ENCODE results near the gene MYOF. TPM values are rescaled to one million over a fixed set of nuclear protein-coding genes. Genes with fewer than 3 reads are reported as not detected.

MYOF gene
- total and polyA plus RNA-seq, 10 of the 15 experiments (the other 5 are each of a cell fraction or from before 2014, with no cell fraction given): 0.02 to 0.59 (median 0.17) TPM

DNA sequence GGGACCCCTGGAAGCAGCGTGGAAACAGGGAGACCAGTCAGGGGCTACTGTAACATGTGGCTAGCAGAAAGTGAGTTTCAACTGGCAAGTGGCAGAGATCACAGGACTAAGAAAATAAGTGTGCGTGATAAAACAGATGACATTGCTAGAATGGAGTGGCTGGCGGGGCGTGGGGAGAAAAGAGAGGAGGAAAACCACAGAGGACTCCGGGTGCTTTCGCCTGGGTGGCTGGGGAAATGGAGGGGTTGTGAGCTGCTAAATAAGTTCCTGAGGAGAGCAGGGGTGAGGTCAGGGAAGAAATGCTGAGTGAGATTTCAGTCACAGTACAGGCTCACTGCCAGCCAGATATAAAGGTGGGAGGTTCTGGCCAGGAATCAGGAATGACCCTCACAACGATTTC is 166.9 kb downstream of the MYOF start:
- ChIA-PET SMC1A (ENCODE audit: uncharacterized antibody, unreplicated experiment) (no interaction called here), RAD21 (ENCODE audit: unreplicated experiment) (no interaction called here), POLR2A (no interaction called here), CTCF (no interaction called here)
- intact Hi-C loops (cut with micrococcal nuclease; ENCODE audit: unreplicated experiment): no loop called here
- H3K27me3 ChIP-seq (replicated peaks in 1 of 2; ENCODE audit: control insufficient read depth in 2 of 2, insufficient read depth in 2 of 2, low read length in 1 of 2): no peaks in the 10 kb centered on the region
- no peaks in the 10 kb centered on the region for H3K9me3 ChIP-seq (replicated peaks; ENCODE audit: control insufficient read depth, insufficient read depth, low read length)
- no peak overlapping the region; the same call in 1 of the 2 replicates for H3K4me2 ChIP-seq (ENCODE audit: control insufficient read depth, insufficient read depth)
- 28% methylated on average over 7 of the region's 7 CpGs for WGBS (ENCODE audit: insufficient coverage, insufficient replicate concordance, low lambda C conversion rate, missing lambda C conversion rate)
- BruUV-seq (replicated peaks): no TSS peak
- in situ Hi-C loops (cut with MboI): no loop called here
- H3K4me1 ChIP-seq (ENCODE audit: control insufficient read depth, insufficient read depth, low read length): peaks cover 27% of the 10 kb centered on the region
- H2AFZ ChIP-seq (ENCODE audit: control insufficient read depth, low read depth, low read length): no peak overlapping the region
- no peak overlapping the region for H3K9ac ChIP-seq (ENCODE audit: control insufficient read depth, insufficient read depth, low read length)
- ATAC-seq (no peak), FAIRE-seq (no peak), DNase-seq (ENCODE audit: low read depth, low spot score) (no peak)
- no peak overlapping the region for H3K4me3 ChIP-seq
- no peak overlapping the region for H3K27ac ChIP-seq (ENCODE audit: control insufficient read depth, insufficient read depth)
- no peaks in the 10 kb centered on the region for H3K79me2 ChIP-seq (ENCODE audit: control insufficient read depth, insufficient read depth, low read length)
- no peaks in the 10 kb centered on the region for H3K36me3 ChIP-seq (ENCODE audit: control insufficient read depth in 2 of 2, insufficient read depth in 2 of 2, low read length in 1 of 2)
- H4K20me1 ChIP-seq (ENCODE audit: control insufficient read depth, insufficient read depth): no peaks in the 10 kb centered on the region
- TF ChIP-seq RBBP5 (conservative IDR thresholded peaks at IDR 0.05) (no peak), CREB1 (IDR thresholded peaks at IDR 0.05; ENCODE audit: low read depth) (no peak), BMI1 (IDR thresholded peaks at IDR 0.05; ENCODE audit: borderline replicate concordance) (no peak), SUZ12 (IDR thresholded peaks at IDR 0.05; ENCODE audit: unreplicated experiment) (no peak), RB1 (IDR thresholded peaks at IDR 0.05; ENCODE audit: borderline replicate concordance) (no peak), ZBTB40 (IDR thresholded peaks at IDR 0.05; ENCODE audit: borderline replicate concordance) (no peak), E4F1 (IDR thresholded peaks at IDR 0.05; ENCODE audit: borderline replicate concordance, partially characterized antibody) (no peak), MAX (IDR thresholded peaks at IDR 0.05; ENCODE audit: low read depth, low read length) (no peak), CEBPZ (IDR thresholded peaks at IDR 0.05; ENCODE audit: low read depth, low read length) (no peak), NFXL1 (IDR thresholded peaks at IDR 0.05; ENCODE audit: borderline replicate concordance) (no peak), PKNOX1 (IDR thresholded peaks at IDR 0.05) (no peak), CBX3 (IDR thresholded peaks at IDR 0.05; ENCODE audit: borderline replicate concordance, low read depth) (no peak)

Data from GM12878 (cell line).